Measurements from ENCODE around the gene TMUB1.

Gene TMUB1

DNA sequence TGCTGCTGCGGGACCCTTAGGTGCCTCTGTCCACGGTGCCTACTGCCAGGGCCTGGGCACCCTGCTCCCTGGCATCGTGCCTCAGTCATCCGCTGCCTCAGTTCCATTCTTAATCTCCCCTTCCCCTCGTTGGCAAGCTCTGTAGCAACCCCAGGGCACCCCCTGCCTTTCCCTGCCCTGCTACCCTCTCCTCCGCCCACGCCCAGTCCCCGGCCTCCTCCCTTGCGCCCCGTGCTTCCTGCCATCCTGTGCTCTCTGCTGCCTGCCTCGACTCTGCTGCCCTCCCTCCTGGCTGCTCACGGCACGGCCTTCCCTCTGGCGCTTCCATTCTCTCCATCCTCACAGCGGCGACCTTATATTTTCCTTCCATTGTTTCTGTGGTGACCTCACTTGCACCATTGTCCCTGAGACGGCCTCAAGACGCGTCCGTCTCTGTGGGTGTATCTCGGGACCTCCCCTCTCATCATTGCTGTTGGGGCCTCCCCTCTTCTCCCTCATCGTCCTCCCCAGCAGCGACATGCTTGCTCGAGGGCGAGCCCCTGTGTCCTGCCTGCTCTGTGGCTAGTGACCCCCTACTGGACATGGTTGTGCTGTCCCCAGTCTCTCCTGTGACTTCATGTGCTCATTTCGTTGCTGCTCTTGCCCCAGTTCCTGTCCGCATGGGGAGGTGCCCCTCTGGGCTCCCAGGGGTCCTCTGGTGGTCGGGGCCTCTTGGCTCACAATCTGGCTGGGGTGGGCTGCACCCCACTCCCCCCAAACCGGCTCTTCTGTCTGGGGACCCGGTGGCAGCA lies 38.3 kb upstream of the TMUB1 start:
- no peak for DNase-seq (ENCODE audit: low spot score)

DNA sequence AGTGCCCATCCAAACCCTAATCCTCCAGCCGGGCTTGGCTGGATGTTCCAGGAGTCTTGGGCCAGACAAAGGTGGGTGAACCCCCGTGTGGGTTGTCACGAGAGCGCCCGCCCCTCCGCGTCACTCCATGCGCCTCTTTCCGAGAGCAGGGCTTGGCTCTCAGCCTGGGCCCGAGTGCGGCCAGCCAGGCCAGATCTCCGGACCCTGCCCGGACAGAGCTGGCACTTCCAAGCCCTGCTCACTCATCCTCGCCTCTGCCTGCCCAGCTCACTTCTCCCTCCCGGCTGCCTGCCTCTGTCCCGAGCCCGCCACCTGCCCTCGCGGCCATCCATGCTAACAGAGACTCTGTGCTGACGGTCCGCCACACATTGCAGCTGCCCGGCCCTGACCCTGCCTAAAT lies 37.6 kb upstream of the TMUB1 start:
- DNase-seq (ENCODE audit: low spot score), result no peak

DNA sequence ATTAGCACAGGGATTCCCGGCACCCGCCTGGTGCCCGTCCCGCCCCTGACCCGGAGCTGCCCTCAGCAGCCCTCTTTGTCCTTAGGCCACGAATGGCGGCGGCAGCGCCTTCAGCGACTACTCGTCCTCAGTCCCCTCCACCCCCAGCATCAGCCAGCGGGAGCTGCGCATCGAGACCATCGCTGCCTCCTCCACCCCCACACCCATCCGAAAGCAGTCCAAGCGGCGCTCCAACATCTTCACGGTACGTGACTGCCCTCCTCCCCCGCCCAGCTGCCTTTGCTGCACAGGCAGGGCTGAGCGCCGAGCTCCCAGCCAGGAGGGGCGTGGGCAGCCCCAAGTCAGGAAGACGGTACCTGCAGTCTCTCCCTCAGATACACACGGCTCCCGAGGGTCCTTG lies 36.6 kb upstream of the TMUB1 start:
- DNase-seq (ENCODE audit: low spot score), result no peak

DNA sequence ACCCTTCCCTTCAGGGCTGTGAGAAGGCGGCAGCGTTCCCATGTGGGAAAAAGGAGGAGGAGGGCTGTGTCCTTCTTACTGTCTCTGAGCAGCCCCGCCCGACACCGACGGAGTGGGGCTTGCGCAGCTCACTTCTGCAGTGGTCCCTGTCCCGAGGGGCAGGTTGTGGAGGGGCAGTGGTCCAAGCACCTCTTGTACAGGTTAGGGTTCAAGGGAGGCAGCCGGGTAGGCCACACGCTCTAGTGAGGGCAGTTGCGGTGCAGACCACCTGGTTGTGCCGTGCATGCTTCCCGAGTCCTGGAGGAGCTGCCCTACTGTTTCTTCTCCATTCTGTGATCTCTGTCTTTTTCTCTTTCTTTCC lies 35.7 kb upstream of the TMUB1 start:
- no peak for DNase-seq (ENCODE audit: low spot score)

DNA sequence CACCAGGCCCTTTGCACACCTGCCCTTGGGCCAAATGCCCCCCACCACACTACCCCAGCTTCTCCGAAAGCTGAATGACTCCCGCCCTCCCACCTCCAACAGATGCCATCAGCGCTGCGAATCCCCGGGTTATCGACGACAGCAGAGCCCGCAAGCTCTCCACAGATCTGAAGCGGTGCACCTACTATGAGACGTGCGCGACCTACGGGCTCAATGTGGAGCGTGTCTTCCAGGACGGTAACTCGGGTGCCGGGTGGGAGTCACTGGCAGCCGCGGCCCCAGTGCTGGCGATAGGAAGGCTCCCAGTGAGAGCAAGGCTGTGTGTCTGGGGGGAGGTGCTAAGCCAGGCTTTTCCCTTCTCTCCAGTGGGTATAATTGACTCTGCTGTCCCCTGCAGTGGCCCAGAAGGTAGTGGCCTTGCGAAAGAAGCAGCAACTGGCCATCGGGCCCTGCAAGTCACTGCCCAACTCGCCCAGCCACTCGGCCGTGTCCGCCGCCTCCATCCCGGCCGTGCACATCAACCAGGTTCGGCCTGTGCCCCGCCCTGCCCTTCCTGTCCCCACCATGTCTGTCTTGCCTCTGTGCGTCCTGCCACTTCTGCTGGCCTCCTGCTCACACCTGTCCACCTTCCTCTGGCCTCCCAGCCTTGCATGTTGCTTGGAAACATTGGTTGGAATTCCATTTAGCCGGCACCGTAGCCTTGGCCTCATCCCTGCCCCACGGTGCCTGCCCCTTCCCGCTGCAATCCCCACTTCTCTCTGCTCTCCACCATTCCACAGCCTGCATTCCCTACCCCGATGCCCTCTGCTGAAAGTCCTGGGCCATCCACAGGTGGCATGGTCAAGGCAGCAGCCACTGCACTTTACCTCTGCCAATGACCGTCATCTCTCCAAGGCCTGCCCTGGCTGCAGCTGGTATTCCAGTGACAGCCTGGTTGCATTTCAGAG lies 35.1 kb upstream of the TMUB1 start:
- no peak for DNase-seq (ENCODE audit: low spot score)

DNA sequence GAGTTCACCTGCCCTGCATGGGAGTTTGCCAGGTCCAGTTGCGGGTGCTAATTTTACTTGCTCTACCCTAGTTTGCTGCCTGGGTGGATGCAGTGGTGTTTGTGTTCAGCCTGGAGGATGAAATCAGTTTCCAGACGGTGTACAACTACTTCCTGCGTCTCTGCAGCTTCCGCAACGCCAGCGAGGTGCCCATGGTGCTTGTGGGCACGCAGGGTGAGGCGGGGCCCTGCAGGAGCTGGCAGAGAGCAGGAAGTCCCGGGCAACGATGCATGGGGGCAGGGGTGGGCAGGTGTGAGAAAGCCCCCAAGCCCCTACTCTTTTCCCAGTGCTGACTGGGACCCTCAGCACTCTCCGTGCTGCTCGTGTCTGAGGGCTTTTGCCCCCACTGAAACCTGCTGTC lies 34.3 kb upstream of the TMUB1 start:
- DNase-seq (ENCODE audit: low spot score), result no peak

DNA sequence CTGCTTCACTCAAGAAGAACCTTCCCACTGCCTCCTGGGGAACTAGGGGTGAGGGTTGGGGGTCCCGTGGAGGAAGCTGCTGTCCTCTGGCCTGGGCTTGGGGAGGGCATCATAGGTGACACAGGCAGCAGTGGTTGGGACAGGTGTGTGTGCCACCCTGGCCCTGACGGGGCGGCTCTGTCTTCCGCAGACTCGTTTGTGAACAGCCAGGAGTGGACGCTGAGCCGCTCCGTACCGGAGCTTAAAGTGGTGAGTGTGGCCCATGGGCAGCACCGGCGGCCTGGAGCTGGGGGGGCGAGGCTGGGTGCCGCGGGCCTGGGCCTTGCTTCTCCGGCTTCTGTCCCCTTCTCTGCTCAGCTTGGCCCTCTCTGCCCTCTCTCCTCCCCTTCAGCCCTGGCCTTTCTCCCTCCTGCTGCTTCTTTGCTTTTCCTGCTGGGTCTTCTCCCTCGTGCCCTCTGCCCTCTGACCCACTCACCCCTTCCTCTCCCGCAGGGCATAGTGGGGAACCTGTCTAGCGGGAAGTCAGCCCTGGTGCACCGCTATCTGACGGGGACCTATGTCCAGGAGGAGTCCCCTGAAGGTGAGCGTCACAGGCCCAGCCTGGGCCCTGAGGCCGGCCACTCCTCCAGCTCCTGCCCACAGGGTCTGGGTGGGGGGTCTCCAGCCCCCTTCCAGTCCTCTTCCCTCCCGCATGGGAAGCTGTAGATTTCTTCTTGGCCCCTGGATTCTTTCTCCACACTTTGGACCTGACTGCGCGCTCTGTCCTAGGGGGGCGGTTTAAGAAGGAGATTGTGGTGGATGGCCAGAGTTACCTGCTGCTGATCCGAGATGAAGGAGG lies 33.5 kb upstream of the TMUB1 start:
- DNase-seq (ENCODE audit: low spot score), result no peak

DNA sequence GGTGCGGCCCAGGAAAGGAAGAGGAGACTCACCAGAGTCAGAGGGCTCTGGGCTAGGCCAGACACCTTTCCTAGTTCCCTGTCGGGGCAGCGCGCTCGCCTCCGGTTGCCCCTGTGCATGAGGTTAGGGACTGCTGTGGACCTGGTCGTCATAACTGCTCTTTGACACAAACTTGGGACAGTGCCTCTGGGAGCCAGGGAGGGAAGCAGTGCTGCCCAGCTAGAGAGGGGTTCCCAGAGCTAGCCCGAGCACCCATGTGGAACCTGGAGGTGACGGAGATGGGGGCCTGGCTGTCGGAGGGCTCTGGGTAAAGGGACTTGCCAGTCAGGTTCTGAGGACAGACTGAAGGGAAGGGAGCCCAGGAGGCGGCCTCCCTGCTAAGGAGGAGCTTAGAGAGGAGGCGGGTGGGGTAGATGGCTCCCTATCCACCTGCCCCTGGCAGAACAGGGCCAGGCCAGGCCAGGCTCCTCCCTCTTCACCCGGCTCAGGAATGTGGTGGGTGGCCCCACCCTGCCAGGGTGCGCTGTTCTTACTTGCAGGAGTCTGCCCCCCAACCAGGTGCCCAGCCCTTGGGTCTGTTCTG lies 32.6 kb upstream of the TMUB1 start:
- DNase-seq (ENCODE audit: low spot score), result no peak

DNA sequence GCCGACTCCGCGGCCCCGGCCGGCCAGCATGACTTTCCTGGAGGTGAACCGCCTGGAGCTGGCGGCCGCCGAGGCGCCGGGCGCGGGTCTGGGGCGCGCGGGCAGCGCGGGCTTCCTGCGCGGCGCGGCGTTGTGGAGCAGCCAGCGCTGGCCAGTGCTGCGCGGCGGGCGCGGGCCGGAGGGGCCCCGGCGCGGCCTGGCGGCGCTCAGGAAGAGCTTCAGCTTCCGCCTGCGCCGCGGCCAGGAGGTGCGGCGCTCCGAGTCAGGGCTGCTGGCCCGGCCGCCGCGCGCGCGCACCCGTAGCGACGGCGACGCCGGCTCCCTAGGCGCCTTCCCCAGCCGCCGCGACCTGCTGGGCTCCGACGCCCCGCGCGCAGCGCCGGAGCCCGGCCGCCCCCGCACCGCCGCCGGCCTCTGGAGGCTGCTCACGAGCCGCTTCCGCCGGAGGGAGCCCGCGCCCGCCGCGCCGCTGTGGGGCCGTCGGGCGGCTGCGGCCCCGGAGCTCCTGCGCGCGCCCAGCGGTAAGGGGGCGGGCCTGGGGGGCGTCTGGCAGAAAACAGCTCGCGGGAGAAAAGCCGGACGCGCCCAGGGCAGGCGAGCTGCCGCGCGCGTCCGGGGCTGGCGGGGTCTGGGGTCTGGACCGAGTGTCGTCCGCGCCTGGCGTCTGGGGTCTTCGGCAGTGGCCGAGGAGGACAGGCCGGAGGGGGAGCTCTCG lies 32.0 kb upstream of the TMUB1 start:
- no peak for DNase-seq (ENCODE audit: low spot score)

DNA sequence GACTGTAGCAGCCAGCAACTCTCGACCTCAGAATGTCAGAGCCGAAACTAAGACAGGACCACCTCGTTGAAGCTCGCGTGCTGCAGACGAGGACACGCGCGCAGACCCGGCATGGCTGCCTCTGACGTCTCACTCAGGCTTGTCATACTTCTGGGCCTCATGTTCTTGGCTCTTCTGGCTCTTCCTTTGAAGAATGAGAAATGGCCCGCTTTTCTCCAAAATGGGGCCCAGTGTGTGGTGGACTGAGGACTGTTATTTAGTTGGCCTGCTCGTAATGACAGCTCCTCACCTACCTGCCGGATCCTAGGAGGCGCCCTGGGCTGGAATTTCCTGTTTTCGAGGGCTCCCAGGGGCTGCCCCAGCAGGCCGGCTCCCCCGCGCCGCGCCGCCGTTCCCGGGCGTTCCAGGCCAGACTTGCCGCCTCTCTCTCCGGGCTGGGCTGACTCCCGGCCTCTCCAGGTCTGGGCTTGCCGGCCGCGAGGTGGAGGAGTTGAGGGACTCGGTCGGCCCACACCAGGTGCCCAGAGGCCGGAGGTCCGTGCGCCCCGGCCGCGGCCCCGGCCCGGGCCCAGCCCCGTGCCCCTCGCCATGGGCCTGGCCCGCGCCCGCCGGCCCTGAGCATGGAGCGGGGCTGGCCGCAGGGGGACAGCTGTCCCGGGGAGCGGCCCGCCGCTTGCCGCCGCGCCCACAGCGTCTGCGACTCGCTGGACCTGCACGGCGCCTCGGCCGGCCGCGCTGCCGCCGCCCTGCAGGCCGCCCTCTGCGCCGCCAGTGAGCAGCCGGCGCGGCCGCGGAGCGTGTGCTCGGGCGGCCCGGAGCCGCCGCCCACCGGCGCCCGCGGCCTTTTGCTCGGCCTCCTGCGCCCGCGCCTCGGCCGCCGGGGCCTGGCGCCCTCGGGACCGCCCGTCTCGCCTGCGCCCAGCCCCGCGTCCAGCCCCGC lies 31.1 kb upstream of the TMUB1 start:
- no peak for DNase-seq (ENCODE audit: low spot score)

DNA sequence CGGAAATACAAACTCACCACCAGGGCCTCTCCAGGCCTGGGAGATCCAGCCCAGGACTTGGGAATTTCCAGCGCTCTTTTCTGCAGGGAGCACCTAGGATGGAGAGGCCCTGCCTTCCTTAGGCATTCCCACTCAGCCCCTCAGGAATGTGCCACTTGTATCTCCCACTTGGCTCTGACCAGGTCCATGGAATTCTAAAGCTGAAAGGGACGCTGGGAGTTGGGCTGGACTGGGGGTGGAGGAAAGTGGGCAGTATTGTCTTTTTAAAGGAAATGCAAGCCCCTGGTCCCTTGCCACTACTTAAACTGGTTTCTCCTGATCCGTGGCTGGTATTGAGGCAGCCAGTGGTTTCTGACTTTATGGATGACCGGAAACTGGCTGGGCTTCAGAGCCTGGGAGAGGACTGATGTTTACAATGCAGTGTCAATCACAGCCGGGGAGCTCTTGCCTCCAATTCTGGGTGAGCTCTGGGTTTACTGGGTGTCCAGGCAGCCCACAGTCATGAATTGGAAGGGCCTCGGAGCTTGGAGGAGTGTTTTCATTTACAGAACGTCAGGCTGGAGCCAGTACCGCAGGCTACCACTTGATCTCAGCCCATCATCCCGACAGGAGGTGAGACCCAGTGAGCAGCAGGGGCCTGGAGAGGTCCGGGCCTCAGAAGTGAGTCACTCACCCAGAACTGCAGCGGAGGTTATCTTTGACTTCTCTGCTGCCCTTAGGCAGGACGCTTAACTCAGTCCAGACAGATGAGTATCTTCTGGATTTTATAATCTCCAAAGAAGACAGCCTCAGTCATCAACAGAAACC lies 30.3 kb upstream of the TMUB1 start:
- DNase-seq (ENCODE audit: low spot score), result no peak

DNA sequence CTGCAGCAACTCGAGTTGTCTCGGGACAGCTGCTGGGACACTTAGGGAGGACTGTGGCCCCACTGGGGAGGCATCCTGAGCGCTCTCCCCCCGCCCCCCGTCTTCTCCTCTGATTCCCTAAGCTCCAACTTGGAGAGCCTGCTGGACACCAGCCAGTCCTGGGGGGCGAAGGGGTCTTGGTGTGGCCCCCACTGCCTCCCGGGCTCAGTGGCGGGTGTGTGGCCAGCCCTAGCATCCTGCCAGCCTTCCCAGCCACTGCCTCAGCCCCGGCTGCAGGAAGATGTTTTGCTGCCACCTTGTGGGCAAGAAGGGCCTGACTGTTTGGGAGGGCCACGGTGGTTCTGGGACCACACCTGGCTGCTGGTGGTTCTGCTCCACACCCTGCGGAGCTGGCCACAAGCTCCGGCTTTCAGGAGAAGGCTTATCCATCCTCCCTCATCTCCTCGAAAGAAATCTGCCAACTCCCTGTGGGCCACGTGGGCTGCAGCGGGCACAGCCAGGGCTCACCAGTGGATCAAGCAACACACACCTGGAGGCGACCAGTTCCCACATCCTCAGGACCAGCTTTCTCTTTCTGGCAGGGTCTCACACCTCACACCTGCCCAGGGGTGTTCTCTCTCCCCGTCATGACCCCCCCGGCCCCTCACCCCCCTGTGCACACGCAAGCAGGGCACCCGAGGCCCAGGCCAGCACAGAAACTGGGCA lies 27.8 kb upstream of the TMUB1 start:
- DNase-seq (ENCODE audit: low spot score), result peak; percentile 94

DNA sequence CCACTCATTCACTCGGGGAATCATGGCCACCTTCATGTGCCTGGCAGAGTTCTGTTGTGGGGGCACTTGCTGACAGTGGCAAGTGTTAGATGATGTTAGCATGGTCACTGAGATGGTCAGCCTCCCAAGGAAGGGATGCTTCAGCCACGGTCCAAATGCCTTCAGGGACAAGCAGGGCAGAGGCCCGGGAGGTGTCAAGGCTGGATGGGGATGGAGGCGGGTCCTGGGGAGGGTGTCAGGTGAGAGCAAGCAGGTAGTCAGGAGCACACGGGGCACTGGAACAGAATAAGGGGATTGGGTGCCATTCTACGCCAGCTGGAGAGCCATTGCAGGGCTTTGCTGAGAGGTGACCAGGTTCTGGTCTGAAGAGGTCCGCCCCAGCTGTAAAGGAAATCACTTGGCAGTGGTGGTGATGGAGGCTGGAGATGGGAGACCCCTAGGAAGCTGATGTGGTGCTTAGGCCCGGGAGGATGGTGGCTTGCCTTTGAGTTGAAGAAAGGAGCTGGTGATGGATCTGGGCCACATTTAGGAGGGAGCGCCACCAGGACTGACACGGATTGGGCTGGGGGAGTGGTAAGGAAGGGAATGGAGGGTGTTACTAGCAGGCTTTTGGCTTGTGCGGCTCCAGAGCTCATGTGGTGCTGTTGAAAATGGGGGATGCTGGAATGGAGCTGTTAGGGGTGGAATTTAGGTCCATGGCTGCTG lies 27.1 kb upstream of the TMUB1 start:
- DNase-seq (ENCODE audit: low spot score), result no peak

DNA sequence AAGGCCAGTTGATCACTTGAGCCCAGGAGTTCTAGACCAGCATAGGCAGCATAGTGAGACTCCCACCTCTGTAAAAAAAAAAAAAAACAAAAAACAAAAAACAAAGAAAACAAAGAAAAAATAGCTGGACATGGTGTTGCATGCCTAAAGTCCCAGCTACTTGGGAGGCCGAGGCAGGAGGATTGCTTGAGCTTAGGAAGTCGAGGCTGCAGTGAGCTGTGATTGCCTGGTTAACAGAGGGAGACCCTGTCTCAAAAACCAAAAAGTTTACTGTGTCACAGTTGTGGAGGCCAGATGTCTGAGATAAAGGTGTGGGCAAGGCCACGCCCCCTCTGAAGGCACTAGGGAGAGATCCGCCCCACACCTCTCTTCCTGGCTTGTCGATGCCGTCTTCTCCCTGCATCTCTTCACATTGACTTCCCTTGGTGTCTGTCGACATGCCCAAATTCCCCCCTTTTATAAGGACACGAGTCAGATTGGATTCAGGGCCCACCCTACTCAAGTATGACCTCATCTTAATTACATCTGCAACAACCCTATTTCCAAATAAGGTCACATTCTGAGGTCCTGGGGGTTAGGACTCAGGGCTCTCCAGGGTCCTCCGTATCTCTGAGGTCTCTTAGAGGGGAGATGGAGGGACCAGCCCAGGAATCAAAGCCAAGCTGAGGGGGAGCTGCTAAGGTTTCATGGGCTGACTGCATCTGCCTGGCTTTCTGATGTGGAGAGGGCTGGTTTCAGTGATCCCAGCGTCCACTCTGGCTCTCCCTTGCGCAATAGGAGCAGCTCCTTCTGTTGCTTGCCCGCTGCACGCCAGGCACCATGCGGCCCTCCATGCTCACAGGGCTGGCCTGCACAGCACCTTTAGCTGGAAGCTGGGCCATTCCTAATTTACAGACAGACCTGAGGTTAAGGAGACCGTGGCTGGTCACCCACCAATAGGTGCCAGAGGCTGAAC lies 26.1 kb upstream of the TMUB1 start:
- no peak for DNase-seq (ENCODE audit: low spot score)

DNA sequence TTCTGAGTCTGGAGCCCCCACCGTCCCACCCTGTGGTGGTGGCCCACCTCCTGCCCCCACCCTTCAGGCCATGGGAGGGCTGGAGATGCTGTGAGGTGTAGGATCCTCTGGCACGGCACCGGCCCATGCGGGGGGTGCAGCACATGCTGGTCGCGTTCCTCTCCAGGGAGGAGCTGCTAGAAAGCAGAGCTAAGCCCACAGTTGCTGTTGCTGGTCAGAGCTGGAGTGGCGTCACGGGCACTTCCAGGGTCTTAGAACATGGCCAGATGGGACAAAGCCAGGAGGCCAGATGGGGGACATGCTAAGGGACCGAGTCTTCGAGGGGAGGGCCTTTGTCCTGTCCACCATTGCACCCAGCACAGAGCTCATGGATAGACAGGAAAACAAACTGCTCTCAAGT lies 24.6 kb upstream of the TMUB1 start:
- no peak for DNase-seq (ENCODE audit: low spot score)

DNA sequence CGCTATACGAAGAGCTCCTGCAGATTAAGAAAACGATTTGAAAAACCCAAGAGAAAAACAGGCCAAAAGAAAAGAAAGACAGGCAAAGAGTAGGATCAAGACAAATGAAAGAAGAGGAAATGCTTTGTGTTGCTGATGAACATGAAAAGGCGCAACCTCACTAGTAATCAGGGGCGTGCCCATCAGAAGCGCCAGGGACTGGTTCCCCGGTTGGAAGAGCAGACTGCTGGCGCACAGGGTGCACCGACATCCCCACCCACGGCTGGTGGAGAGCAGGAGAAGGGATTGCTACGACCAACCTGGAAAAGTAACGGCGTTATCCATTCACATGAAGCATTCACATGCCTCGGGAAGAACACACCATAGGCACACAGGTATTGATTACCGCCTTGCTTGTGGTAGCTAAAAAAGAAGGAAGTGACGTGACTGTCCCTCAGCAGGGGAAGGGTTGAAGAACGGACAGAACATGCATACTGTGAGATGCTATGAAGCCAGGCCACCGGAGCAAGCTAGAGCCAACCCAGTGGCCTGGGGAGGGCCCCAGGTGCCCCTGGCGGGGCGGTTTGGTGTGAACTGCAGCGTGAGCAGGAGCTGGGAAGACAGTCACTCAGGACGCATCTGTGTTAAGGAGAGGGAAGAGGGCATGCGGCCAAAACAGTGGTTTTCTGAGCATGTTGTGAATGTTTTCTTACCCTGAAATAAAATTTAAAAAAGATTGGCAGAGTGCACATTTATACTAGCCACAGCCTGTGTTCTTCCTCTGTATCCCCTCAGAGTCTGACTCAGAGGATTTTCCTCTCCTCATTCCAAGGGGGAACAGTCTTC lies 21.3 kb upstream of the TMUB1 start:
- no peak for DNase-seq (ENCODE audit: low spot score)

All from D341Med (cell line).